Activated T-cell treated with anti-CD3 and anti-CD28 coated beads, Interleukin-2, amount 50 U/mL, for 48 hours (primary cell): ENCODE results near the gene EGFL7.
A peak's percentile ranks its signal among the peaks of the same experiment; 100 is the strongest.

Experiments
- DNase-seq, 2 experiments: peaks; one replicate each; pipeline ENCODE4 v3.0.0-alpha.2; 2020

EGFL7 gene

DNA sequence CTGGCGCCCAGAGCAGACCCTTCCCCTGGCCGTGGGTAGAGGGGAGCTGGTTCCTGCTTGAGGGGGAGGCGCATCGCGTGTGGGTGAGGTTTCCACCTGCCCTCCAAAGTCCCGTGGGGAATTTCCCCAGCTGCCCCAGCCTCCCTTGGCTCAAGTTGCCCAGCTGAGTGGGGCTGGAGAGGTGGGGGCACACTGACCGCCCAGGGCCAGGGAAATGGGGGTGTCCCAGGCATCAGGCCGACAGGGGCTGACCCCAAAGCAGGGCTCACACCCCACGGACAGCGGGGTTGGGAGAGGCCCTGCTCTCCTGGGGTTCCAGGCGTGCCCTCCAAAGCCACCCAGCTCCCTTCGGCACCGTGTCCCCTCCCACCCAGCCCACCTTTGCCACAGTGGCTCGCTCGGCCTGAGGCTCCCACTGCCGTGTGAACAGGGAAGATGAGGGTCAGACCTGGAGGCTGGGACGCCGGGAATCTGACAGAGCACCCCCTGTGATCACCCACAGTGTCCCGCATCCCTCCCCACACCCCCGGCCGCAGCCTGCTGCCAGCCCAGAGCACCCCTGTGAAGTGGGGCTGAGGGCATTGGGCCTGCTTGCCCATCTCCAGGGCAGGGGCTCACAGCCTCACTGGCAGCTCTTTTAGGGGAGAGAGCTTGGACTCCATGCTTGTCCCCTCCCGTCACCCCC, 933 bp upstream of the EGFL7 start:
- peak in 1 of 2 experiments; percentile 14 for DNase-seq

GRCh38 chr9:136662326-136662655, 425 bp upstream of the EGFL7 start:
- peak in 1 of 2 experiments; percentile 15 for DNase-seq

DNA sequence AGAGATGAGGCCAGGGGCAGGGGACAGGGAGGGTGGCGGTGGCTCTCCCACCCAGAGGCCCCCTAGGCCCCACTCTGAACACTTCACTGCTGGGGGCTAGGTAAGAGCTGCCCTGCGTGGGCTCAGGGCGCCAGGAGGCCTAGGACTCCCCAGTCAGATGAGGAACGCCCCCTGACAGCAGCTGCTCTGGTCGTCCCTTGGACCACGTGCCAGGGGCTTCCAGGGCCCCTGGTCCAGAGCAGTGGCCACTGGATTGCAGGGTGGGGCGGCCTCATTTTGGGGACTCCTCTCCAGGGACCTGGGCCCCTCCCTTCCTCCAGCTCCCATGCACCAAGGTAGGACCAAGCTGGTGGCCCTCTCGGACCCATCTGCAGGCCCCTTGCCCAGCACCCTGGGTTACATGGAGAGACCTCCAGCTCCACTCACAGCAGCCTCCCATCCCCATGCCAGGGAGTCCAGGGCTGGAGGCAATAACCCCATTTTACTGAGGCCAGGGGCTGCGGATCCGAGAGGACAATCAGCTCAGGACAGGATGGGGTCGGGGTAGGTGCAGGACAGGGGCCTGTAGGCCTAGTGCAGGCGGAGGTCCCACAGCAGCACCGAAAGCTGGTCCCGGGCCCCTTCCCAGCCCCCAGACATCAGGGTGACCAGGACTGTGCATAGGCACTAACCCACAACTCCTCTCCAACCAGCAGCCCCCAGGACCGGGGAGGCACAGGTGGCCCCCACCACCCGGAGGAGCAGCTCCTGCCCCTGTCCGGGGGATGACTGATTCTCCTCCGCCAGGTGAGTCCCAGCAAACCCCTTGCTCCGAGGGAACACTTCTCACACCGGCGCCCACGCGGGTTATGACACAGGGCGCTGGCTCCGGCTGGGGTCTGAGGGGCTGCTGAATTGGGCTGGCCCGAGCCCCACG, 1.5 kb downstream of the EGFL7 start:
- DNase-seq = peak in 1 of 2 experiments; percentile 21

- DNase-seq = peak in 1 of 2 experiments; percentile 63
Observed at GRCh38 chr9:136665111-136665703, 2.5 kb downstream of the EGFL7 start.

GRCh38 chr9:136665704-136666371, 3.1 kb downstream of the EGFL7 start:
- DNase-seq = no peak

- DNase-seq = no peak
Observed at GRCh38 chr9:136666372-136667213, 3.9 kb downstream of the EGFL7 start.

DNA sequence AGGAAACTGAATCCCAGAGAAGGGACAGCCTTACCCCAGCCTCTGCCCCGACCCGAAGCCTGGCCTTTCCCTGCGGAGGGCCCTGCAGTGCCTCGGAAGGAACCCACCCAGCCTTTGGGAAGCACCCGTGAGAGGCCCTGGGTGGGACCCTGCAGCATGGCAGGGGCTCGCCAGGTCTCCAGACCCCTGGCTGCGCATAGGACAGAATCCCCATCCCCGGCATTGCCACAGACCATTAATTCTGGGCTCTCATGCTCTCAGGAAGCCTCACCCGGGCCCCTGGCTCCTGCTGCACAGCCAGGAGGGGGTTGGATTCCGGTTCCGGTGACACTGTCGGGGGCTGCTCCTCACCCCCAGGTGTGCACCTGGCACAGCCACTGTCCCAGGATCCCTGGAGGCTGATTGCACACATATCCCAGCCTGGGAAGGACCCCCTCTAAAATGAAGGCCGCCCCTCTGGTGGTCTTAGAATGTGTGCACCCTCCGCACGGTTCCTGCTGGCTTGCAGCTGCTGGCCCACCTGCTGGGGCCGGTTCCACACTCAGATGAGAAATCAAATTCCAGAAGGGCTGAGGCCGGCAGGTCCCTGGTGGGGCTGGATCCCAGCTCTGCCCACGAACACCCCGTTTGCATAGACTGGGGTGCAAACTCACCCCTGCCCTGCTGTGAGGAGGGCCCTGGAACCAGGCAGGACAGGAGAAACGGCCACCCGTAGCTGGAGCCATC, 4.7 kb downstream of the EGFL7 start:
- DNase-seq = no peak

GRCh38 chr9:136667940-136668760, 5.4 kb downstream of the EGFL7 start:
- DNase-seq = no peak

DNA sequence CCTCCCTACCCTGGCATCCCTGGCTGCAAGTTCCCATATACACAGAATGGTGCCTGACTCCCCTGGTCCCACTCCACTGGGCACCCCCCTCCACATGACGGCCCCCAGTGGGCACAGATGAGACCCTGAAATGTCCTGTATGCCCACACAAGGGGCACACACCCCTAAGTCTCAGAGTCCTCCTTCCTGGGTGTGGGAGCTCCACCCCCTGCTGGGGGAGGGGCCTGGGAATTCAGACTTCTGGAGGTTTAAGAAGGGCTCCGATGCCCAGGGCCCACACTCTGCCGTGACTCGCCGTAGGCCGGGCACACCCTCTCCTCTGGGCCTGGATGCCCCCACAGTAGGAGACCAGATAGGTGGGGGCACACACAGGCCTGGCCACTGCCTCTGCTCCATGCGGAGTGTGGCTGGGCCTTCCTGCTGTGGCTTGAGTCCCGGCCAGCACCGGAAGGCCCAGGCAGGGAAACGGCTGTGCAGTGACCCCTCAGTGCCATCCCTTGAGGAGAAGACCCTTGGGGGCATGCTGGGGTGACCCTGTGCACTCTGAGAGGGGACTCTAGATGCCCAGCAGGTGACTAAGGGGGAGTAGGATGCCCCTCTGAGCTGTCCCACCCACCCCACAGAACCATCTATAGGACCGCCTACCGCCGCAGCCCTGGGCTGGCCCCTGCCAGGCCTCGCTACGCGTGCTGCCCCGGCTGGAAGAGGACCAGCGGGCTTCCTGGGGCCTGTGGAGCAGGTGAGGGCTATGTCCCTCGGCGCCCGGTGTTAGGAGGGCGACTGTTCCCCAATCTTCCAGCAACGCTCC, 6.5 kb downstream of the EGFL7 start:
- DNase-seq = no peak

GRCh38 chr9:136669791-136670464, 7.2 kb downstream of the EGFL7 start:
- no peak for DNase-seq

DNA sequence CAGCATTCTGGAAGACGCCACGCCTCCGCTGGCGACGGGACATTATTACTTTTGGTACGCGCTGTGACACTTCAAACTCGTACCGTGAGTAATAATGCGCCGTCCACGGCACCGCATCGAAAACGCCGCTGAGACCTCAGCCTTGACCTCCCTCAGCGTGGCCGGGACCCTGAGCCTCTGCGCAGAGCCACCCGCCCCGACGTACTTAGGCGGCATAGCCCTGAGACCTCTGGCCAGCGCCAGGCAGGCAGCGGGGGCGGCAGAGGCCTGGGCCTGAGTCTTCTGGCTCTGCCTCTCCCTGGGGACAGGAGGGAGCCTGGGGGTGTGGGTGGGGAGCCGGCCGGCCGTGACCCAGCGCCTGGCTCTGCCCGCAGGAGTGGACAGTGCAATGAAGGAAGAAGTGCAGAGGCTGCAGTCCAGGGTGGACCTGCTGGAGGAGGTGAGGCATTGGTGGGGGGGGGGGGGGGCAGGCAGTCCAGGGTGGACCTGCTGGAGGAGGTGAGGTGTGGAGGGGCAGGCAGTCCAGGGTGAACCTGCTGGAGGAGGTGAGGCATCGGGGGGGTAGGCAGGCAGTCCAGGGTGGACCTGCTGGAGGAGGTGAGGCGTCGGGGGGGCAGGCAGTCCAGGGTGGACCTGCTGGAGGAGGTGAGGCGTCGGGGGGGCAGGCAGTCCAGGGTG, 8.0 kb downstream of the EGFL7 start:
- no peak for DNase-seq

DNA sequence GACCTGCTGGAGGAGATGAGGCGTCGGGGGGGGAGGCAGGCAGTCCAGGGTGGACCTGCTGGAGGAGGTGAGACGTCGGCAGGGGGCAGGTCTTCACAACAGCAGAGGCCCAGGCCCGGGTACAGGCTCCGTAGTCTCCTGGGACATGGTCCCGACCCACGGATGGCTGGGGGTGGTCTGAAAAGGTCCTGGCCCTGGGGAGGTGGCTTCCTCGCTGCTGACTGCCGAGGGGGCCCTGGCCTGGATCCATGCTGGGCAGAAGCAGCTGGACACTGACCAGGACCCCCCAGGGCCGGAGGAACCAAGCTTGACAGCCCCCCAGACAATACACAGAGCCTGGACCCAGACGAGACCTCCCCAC, 8.5 kb downstream of the EGFL7 start:
- no peak for DNase-seq

- peak; percentile 71 to 72 for DNase-seq
Observed at GRCh38 chr9:136671646-136672430, 9.1 kb downstream of the EGFL7 start.

GRCh38 chr9:136672431-136673087, 9.8 kb downstream of the EGFL7 start:
- no peak for DNase-seq

GRCh38 chr9:136673088-136673974, 10.6 kb downstream of the EGFL7 start:
- no peak for DNase-seq
